Ovary (tissue), 3 donors: ENCODE data around the gene KCNN4.

Source experiments
- CTCF ChIP-seq, 3 donors: fragments of 450-650 bp in 2 of 3; fragments of 200-600 bp in 1 of 3; IDR thresholded peaks; one replicate each; pipeline versions ENCODE4 v1.5.1 to v1.8.0; 2016 to 2022; ENCODE audit warnings: antibody characterized with exemption in 3 of 3, mild to moderate bottlenecking in 1 of 3
- EP300 ChIP-seq: sonication (generic); formaldehyde crosslinking; IDR thresholded peaks from one replicate; pipeline ENCODE4 v1.6.1; 2017; ENCODE audit warnings: antibody characterized with exemption
- POLR2A ChIP-seq: fragments of 450-650 bp; IDR thresholded peaks from one replicate; pipeline ENCODE4 v1.6.1; 2017; ENCODE audit warnings: antibody characterized with exemption, mild to moderate bottlenecking, moderate library complexity
- donor health status: DM: no; HTN: no; CAD: no.

GRCh38 chr19:43767316-43767715 lies 13.5 kb downstream of the KCNN4 start:
- no peak for TF ChIP-seq POLR2A
- TF ChIP-seq CTCF (IDR thresholded peaks at IDR 0.05) = no peak
- no peak for TF ChIP-seq EP300
